D721Med (cell line): ENCODE results near the gene PRTFDC1.

ENCODE experiments used
- DNase-seq: peaks from one replicate; pipeline ENCODE4 v3.0.0; 2011; ENCODE audit warnings: low spot score; ENCODE audit not compliant: insufficient read length
- FAIRE-seq: peaks from 2 replicates; lab custom pipeline; 2011; peaks lifted over from hg19 to GRCh38; lab: Jason Lieb, UNC
- CTCF ChIP-seq: IDR thresholded peaks from 2 replicates; pipeline ENCODE4 v1.5.1; 2012; ENCODE audit warnings: mild to moderate bottlenecking, control low read depth; ENCODE audit not compliant: insufficient read depth; ENCODE audit errors: missing control alignments

PRTFDC1 gene

DNA sequence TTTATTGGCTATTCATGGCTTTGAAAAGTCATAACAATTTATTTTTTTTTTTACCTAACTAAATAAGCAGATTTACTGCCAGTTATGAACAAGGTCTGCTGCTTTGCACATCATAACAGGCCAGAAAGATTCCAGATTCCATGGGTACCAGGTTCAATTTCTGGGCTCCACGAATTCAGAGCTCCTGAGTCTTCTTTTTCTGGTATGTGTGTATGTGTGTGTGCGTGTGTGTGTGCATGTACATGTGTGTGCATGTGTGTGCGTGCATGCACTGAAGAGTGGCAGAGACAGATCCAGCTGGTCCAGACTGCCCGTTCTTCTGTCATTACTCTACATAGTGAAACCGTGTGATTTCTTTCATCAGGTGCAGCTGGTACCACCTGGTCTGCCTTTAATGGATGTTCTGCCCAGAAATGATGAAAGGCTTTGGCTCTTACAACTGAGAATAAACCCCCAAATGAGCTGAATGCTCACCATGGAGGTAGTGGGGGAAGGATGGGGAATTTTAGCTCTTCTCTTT, 14.6 kb upstream of the PRTFDC1 start:
- no peak for TF ChIP-seq CTCF
- FAIRE-seq (no peak), DNase-seq (no peak)

GRCh38 chr10:24965051-24965450, 12.6 kb upstream of the PRTFDC1 start:
- no peak for DNase-seq
- TF ChIP-seq CTCF, result no peak
- no peak for FAIRE-seq

DNA sequence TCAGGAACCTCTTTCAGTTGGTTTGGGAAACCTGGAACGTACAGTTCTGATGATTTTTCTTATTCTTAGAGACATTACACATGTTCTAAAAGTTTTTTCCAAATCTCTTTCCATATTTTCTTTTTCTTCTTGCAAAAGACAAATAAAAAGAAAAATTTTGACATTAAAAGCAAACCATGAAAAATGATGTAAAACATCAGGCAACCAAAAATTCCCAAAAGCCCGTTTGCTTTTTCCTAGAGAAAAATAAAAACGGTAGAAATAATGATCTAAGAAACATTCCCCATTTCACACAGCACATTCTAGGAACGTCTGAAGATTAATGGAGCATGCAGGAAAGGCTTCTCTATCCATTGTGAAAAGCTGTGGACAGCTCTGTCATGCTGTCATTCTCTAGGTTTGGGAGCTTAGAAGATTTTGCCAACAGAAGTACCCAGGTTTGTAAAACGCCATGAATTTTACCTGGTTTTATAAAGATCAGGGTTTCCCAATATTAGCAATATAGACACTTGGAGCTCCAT, 11.2 kb upstream of the PRTFDC1 start:
- DNase-seq, result no peak
- FAIRE-seq, result no peak
- no peak for TF ChIP-seq CTCF

GRCh38 chr10:24962995-24963394, 10.6 kb upstream of the PRTFDC1 start:
- no peak for TF ChIP-seq CTCF
- no peak for DNase-seq
- no peak for FAIRE-seq

DNA sequence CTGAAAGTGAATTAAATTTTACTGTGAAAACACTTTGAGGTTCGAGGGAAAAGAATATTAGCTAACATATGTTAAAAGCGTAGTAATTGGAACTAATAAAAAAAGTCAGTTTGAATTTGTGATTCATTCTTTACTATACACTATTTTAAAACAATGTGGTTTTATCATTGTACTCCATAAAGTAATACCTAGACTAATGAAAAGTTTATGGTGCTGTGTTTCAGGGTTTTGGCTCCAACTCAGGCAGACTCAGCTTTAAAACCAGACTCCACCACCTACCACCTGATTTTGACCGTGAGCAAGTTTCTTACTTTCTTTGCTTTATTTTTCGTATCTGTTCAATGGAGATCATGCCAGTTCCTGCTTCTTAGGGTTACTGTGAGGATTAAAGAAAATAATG, 9.2 kb upstream of the PRTFDC1 start:
- DNase-seq (no peak), FAIRE-seq (no peak)
- TF ChIP-seq CTCF, result no peak

GRCh38 chr10:24959382-24959730, 7.0 kb upstream of the PRTFDC1 start:
- no peak for FAIRE-seq

More at GRCh38 chr10:24959382-24959730, 7.0 kb upstream of the PRTFDC1 start:
- no peak for DNase-seq
- no peak for TF ChIP-seq CTCF
